Glomerular endothelial cell (primary cell): ENCODE data around the gene OR51S1. TPM values are rescaled to one million over a fixed set of nuclear protein-coding genes. Genes with fewer than 3 reads are reported as not detected.
"Not testable (repeated sequence)": the region's sequence is repeated elsewhere in the genome, so short reads cannot be mapped to it uniquely, and the experiment has no call there.

Experiments used
- DNase-seq: peaks from one replicate; pipeline ENCODE4 v3.0.0-alpha.2; 2011; ENCODE audit warnings: low read depth, low spot score; ENCODE audit errors: extremely low read depth
- total RNA-seq: library from RNA; depleted of rRNA; stranded (reverse); fragments of >200 nt; gene quantifications from 2 replicates; pipeline ENCODE4 v1.2.3, GENCODE V29; 2015

Gene OR51S1
- total RNA-seq, 1 donor from 2014 or later, result not detected

GRCh38 chr11:4809246-4809645, 39.8 kb downstream of the OR51S1 start:
- DNase-seq, result no peak

- DNase-seq, result no peak
Observed at GRCh38 chr11:4808476-4808875, 40.5 kb downstream of the OR51S1 start.

GRCh38 chr11:4804280-4804679, 44.7 kb downstream of the OR51S1 start, which contains the start of gene OR52R1:
Gene OR52R1, minus strand, starts transcription at chr11:4804380. Its CDS starts 0 bp downstream, at chr11:4804380.
- DNase-seq, result no peak

- not testable (repeated sequence) for DNase-seq
Observed at GRCh38 chr11:4801316-4801715, 47.7 kb downstream of the OR51S1 start.

GRCh38 chr11:4798427-4799183, 50.4 kb downstream of the OR51S1 start:
- no peak for DNase-seq

Other genes with a start within 250 kb of the OR51S1 start
- 21.0 and 21.9 TPM in 2 replicates for gene TRIM68, start 241.0 kb downstream of the OR51S1 start, total RNA-seq
- not detected in 2 replicates for gene OR51D1, start 211.7 kb downstream of the OR51S1 start, total RNA-seq
- gene OR51E1, start 205.2 kb downstream of the OR51S1 start, total RNA-seq, result not detected in 2 replicates
- 0.06 TPM in 1 of 2 replicates, not detected in the other for gene OR51E2, start 151.4 kb downstream of the OR51S1 start, total RNA-seq
- not detected in 2 replicates for gene MMP26, start 144.4 kb downstream of the OR51S1 start, total RNA-seq
- gene OR51F1, start 79.3 kb downstream of the OR51S1 start, total RNA-seq, result not detected in 2 replicates
- not detected in 2 replicates for gene OR52R1, start 44.8 kb downstream of the OR51S1 start, total RNA-seq
- not detected in 2 replicates for gene OR51F2, start 27.9 kb downstream of the OR51S1 start, total RNA-seq
- not detected in 2 replicates for gene OR51T1, start 32.7 kb upstream of the OR51S1 start, total RNA-seq
- gene OR51A7, start 54.6 kb upstream of the OR51S1 start, total RNA-seq, result not detected in 2 replicates
- gene OR51G2, start 70.1 kb upstream of the OR51S1 start, total RNA-seq, result not detected in 2 replicates
- gene OR51G1, start 75.1 kb upstream of the OR51S1 start, total RNA-seq, result not detected in 2 replicates
- gene OR51A4, start 98.4 kb upstream of the OR51S1 start, total RNA-seq, result not detected in 2 replicates
- gene OR51A2, start 106.5 kb upstream of the OR51S1 start, total RNA-seq, result not detected in 2 replicates
- not detected in 2 replicates for gene OR51L1, start 145.6 kb upstream of the OR51S1 start, total RNA-seq
- gene OR52J3, start 197.3 kb upstream of the OR51S1 start, total RNA-seq, result not detected in 2 replicates
- not detected in 2 replicates for gene OR52E2, start 210.4 kb upstream of the OR51S1 start, total RNA-seq
- gene OR52E1, start 220.4 kb upstream of the OR51S1 start, total RNA-seq, result not detected in 2 replicates